COLO668 (cell line): ENCODE measurements around the gene SLC52A3.

Experiments
- DNase-seq: peaks from one replicate; lab custom pipeline; 2025; ENCODE audit not compliant: unreplicated experiment; lab: John Stamatoyannopoulos, UW

Gene SLC52A3

GRCh38 chr20:770691-771090, 2.4 kb upstream of the SLC52A3 start:
- no peak for DNase-seq

GRCh38 chr20:766906-767305, 1.4 kb downstream of the SLC52A3 start:
- DNase-seq = no peak

GRCh38 chr20:764255-764654, 4.0 kb downstream of the SLC52A3 start:
- no peak for DNase-seq

GRCh38 chr20:761418-762381, 6.6 kb downstream of the SLC52A3 start:
- no peak for DNase-seq

GRCh38 chr20:760751-761417, 7.4 kb downstream of the SLC52A3 start:
- peak; percentile 14 for DNase-seq

- DNase-seq = no peak
Measured at GRCh38 chr20:757506-757905, 10.8 kb downstream of the SLC52A3 start.

GRCh38 chr20:755941-756340, 12.4 kb downstream of the SLC52A3 start:
- DNase-seq = no peak

- no peak for DNase-seq
Measured at GRCh38 chr20:754904-755303, 13.4 kb downstream of the SLC52A3 start.

- DNase-seq = no peak
Measured at GRCh38 chr20:753897-754635, 14.2 kb downstream of the SLC52A3 start.

GRCh38 chr20:753136-753535, 15.2 kb downstream of the SLC52A3 start:
- no peak for DNase-seq

- no peak for DNase-seq
Measured at GRCh38 chr20:752291-752690, 16.0 kb downstream of the SLC52A3 start.

- DNase-seq = no peak
Measured at GRCh38 chr20:751761-752160, 16.5 kb downstream of the SLC52A3 start.

- no peak for DNase-seq
Measured at GRCh38 chr20:750801-751200, 17.5 kb downstream of the SLC52A3 start.

GRCh38 chr20:745683-746301, 22.5 kb downstream of the SLC52A3 start:
- DNase-seq = no peak

- no peak for DNase-seq
Measured at GRCh38 chr20:742156-742555, 26.1 kb downstream of the SLC52A3 start.

GRCh38 chr20:741620-742019, 26.7 kb downstream of the SLC52A3 start:
- no peak for DNase-seq

GRCh38 chr20:740162-740561, 28.1 kb downstream of the SLC52A3 start:
- DNase-seq = no peak

- DNase-seq = no peak
Measured at GRCh38 chr20:739736-740135, 28.6 kb downstream of the SLC52A3 start.

- no peak for DNase-seq
Measured at GRCh38 chr20:733861-734260, 34.4 kb downstream of the SLC52A3 start.

- DNase-seq = no peak
Measured at GRCh38 chr20:732727-733126, 35.6 kb downstream of the SLC52A3 start.

- no peak for DNase-seq
Measured at GRCh38 chr20:731891-732560, 36.3 kb downstream of the SLC52A3 start.
